HepG2 (cell line): ENCODE measurements around the gene SCML1. TPM values are rescaled to one million over a fixed set of nuclear protein-coding genes. Genes with fewer than 3 reads are reported as not detected.

Source experiments
- ATAC-seq: fragments of 200-7000 bp; cut with Tn5 transposase; 3 replicates; pipeline ENCODE4 v1.9.1; 2020; ENCODE audit warnings: mild to moderate bottlenecking, moderate library complexity
- BruUV-seq: library from RNA; stranded (reverse); fragments of 400-500 nt; replicated peaks from 2 replicates; lab custom pipeline; 2021; lab: Mats Ljungman, UMichigan
- CTCF ChIA-PET: fragments of 300-600 bp; formaldehyde crosslinking; extraction: SDS; loops from one replicate; lab custom pipeline; 2021; ENCODE audit warnings: low total read pairs, inconsistent platforms, low intra/inter-chr PET ratio; lab: Yijun Ruan, JAX
- POLR2A ChIA-PET: fragments of 350-600 bp; sonication (Branson Sonifier 250); formaldehyde crosslinking; loops from one replicate; lab custom pipeline; 2020; ENCODE audit warnings: antibody characterized with exemption, inconsistent platforms; lab: Yijun Ruan, JAX
- DNase-seq: peaks from one replicate; pipeline ENCODE4 v3.0.0-alpha.2; 2015; ENCODE audit warnings: low spot score
- FAIRE-seq: peaks from 3 replicates; lab custom pipeline; 2011; peaks lifted over from hg19 to GRCh38; lab: Jason Lieb, UNC
- H2AFZ ChIP-seq: one replicate; pipeline ENCODE4 v1.6.1; 2011; ENCODE audit warnings: low read length, inconsistent platforms
- H3K27ac ChIP-seq: fragments of 300-600 bp; 3 replicates; pipeline ENCODE4 v1.8.0; 2011; ENCODE audit warnings: mixed run types, mild to moderate bottlenecking, mixed read lengths, low read length, inconsistent platforms; ENCODE audit not compliant: insufficient read depth; ENCODE audit errors: extremely low read length
- H3K27me3 ChIP-seq, 2 experiments: fragments of 200-600 bp in 1 of 2; 2 replicates in 1 of 2; 3 replicates in 1 of 2; pipeline versions ENCODE4 v1.6.0 to v1.8.0; 2011; ENCODE audit warnings: low read length in 2 of 2, mild to moderate bottlenecking in 2 of 2, moderate library complexity in 2 of 2, inconsistent platforms in 1 of 2; ENCODE audit not compliant: insufficient read depth in 2 of 2, control insufficient read depth in 1 of 2
- H3K36me3 ChIP-seq, 2 experiments: fragments of 200-600 bp in 1 of 2; replicated peaks in 1 of 2; 2 replicates in 1 of 2; 3 replicates in 1 of 2; pipeline versions ENCODE4 v1.5.1 to v1.8.0; 2011; ENCODE audit warnings: low read length in 2 of 2, inconsistent platforms in 1 of 2; ENCODE audit not compliant: insufficient read depth in 2 of 2, control insufficient read depth in 1 of 2
- H3K4me1 ChIP-seq: 2 replicates; pipeline ENCODE4 v1.5.1; 2012; ENCODE audit warnings: low read length, inconsistent platforms; ENCODE audit not compliant: insufficient read depth
- H3K4me2 ChIP-seq: 2 replicates; pipeline ENCODE4 v1.6.0; 2011; ENCODE audit warnings: low read depth, low read length, inconsistent platforms
- H3K4me3 ChIP-seq, 3 experiments: fragments of 200-600 bp in 1 of 3; sonication (generic), shearing (Covaris generic) in 1 of 3; replicated peaks in 1 of 3; 2 replicates each; pipeline ENCODE4 v1.5.1; 2011 to 2016; ENCODE audit warnings: low read length in 3 of 3, inconsistent platforms in 2 of 3, low read depth in 2 of 3, mild to moderate bottlenecking in 2 of 3, control low read depth in 1 of 3, mixed read lengths in 1 of 3; ENCODE audit not compliant: insufficient read depth in 1 of 3
- H3K79me2 ChIP-seq: one replicate; pipeline ENCODE4 v1.6.1; 2011; ENCODE audit warnings: low read length, inconsistent platforms; ENCODE audit not compliant: insufficient read depth
- H3K9ac ChIP-seq: 2 replicates; pipeline ENCODE4 v1.6.0; 2011; ENCODE audit warnings: mild to moderate bottlenecking, low read depth, low read length, inconsistent platforms; ENCODE audit not compliant: insufficient read depth
- H3K9me3 ChIP-seq: 2 replicates; pipeline ENCODE4 v1.5.1; 2012; ENCODE audit warnings: mild to moderate bottlenecking, low read length
- H4K20me1 ChIP-seq: 2 replicates; pipeline ENCODE4 v1.6.0; 2011; ENCODE audit warnings: inconsistent platforms, mild to moderate bottlenecking, low read length, moderate library complexity; ENCODE audit not compliant: insufficient read depth
- ATF3 ChIP-seq: sonication (generic); formaldehyde crosslinking; IDR thresholded peaks from 2 replicates; pipeline ENCODE4 v1.4.0; 2020; ENCODE audit warnings: missing genetic modification reagents
- FOSL2 ChIP-seq: sonication (generic); formaldehyde crosslinking; IDR thresholded peaks from 2 replicates; pipeline ENCODE4 v1.4.0; 2020; ENCODE audit warnings: missing genetic modification reagents
- HMG20B ChIP-seq: conservative IDR thresholded peaks from 2 replicates; pipeline ENCODE4 v1.6.1; 2016; ENCODE audit warnings: missing genetic modification reagents, missing compliant biosample characterization
- IRF2 ChIP-seq: IDR thresholded peaks from 2 replicates; pipeline ENCODE4 v1.6.1; 2018; ENCODE audit warnings: missing genetic modification reagents, missing compliant biosample characterization
- KLF13 ChIP-seq: sonication (generic); formaldehyde crosslinking; IDR thresholded peaks from 2 replicates; pipeline ENCODE4 v1.4.0; 2020; ENCODE audit warnings: mild to moderate bottlenecking, missing genetic modification reagents
- NPAS2 ChIP-seq: sonication (generic); formaldehyde crosslinking; IDR thresholded peaks from 2 replicates; pipeline ENCODE4 v1.8.0; 2022; ENCODE audit warnings: mild to moderate bottlenecking, missing genetic modification reagents, borderline replicate concordance
- NR1H2 ChIP-seq: sonication (generic); formaldehyde crosslinking; IDR thresholded peaks from 2 replicates; pipeline ENCODE4 v1.8.1; 2022; ENCODE audit warnings: low read depth, missing genetic modification reagents, borderline replicate concordance
- PRPF4 ChIP-seq: fragments of 200-400 bp; formaldehyde crosslinking; IDR thresholded peaks from 2 replicates; pipeline ENCODE4 v1.6.1; 2016; ENCODE audit warnings: low read length, low read depth; ENCODE audit not compliant: poor library complexity, severe bottlenecking
- SRF ChIP-seq: IDR thresholded peaks from 2 replicates; pipeline ENCODE4 v1.6.1; 2011; ENCODE audit warnings: mild to moderate bottlenecking, low read depth, low read length, moderate library complexity
- TAF15 ChIP-seq: fragments of 200-400 bp; formaldehyde crosslinking; IDR thresholded peaks from one replicate; pipeline ENCODE4 v1.6.1; 2018; ENCODE audit warnings: mild to moderate bottlenecking, low read depth, low read length; ENCODE audit not compliant: poor library complexity, severe bottlenecking
- TBX2 ChIP-seq: sonication (generic); formaldehyde crosslinking; IDR thresholded peaks from 2 replicates; pipeline ENCODE4 v1.5.0; 2020; ENCODE audit warnings: missing genetic modification reagents, mild to moderate bottlenecking, borderline replicate concordance
- ZBTB37 ChIP-seq: sonication (generic); formaldehyde crosslinking; IDR thresholded peaks from 2 replicates; pipeline ENCODE4 v1.4.0; 2020; ENCODE audit warnings: mild to moderate bottlenecking, missing genetic modification reagents
- ZNF274 ChIP-seq: sonication (generic); formaldehyde crosslinking; IDR thresholded peaks from 2 replicates; pipeline ENCODE4 v1.5.1; 2020; ENCODE audit warnings: mild to moderate bottlenecking, missing genetic modification reagents
- ZNF460 ChIP-seq: sonication (generic); formaldehyde crosslinking; IDR thresholded peaks from 2 replicates; pipeline ENCODE4 v1.5.1; 2020; ENCODE audit warnings: missing genetic modification reagents, mild to moderate bottlenecking, borderline replicate concordance
- ZNF598 ChIP-seq: sonication (generic); formaldehyde crosslinking; IDR thresholded peaks from 2 replicates; pipeline ENCODE4 v1.5.1; 2020; ENCODE audit warnings: mild to moderate bottlenecking, missing genetic modification reagents, borderline replicate concordance
- ZNF850 ChIP-seq: sonication (generic); formaldehyde crosslinking; conservative IDR thresholded peaks from 2 replicates; pipeline ENCODE4 v1.9.0; 2021; ENCODE audit warnings: mild to moderate bottlenecking, missing genetic modification reagents
- WGBS: methylation state at CpG from one replicate; pipeline ENCODE4 v1.1.6; 2017; ENCODE audit warnings: low lambda C conversion rate; 5-methylcytosine and 5-hydroxymethylcytosine counted together
- in situ Hi-C: cut with HindIII; loops from 2 replicates; pipeline ENCODE4 v1.10.0; 2017; ENCODE audit warnings: low pct_unique_long_range_greater_than_20kb; ENCODE audit not compliant: extremely low pct_ligation_motif_present
- intact Hi-C: fragments of 100-400 bp; cut with micrococcal nuclease; formaldehyde crosslinking; loops from one replicate; pipeline ENCODE4 v1.10.0; 2022; ENCODE audit not compliant: unreplicated experiment
- polyA plus RNA-seq, 8 experiments: library from polyadenylated mRNA; depleted of rRNA in 3 of 8; stranded (reverse) in 7 of 8; unstranded in 1 of 8; fragments of >200 nt; fragmentation: Illumina TruSeq in 4 of 8; extraction: Trizol in 4 of 8; gene quantifications; 2 replicates each; pipeline versions ENCODE4 v1.2.1 to v1.2.3, GENCODE V29; 2011 to 2016; ENCODE audit warnings: low read depth in 4 of 8, missing spikeins in 1 of 8, mixed read lengths in 1 of 8; ENCODE audit not compliant: insufficient read depth in 1 of 8
- total RNA-seq, 5 experiments: library from RNA; depleted of rRNA; stranded (reverse); fragments of >200 nt; fragmentation: Illumina TruSeq; extraction: Trizol; gene quantifications; 2 replicates each; pipeline ENCODE4 v1.2.3, GENCODE V29; 2016; ENCODE audit warnings: low read depth in 1 of 5
- TF ChIP-seq, protein P1 (sequence below): sonication (generic); formaldehyde crosslinking; IDR thresholded peaks from 2 replicates; pipeline ENCODE4 v1.4.0; 2020; ENCODE audit warnings: missing genetic modification reagents

SCML1 gene
- total and polyA plus RNA-seq, 2 of the 13 experiments (the other 11 are each of a cell fraction or from before 2014, with no cell fraction given), result 24.2 to 129 TPM

GRCh38 chrX:17778997-17779396 is 41.7 kb downstream of the SCML1 start:
- WGBS, result 72% methylated on average over 2 of the region's 2 CpGs
- intact Hi-C loops, result no loop called here
- Histone ChIP-seq H3K4me3 (no peak overlapping the region), H2AFZ (no peak overlapping the region), H3K27me3 (no peaks in the 10 kb centered on the region; a peak in 1 of 5 replicates), H3K36me3 (no peaks in the 10 kb centered on the region), H3K4me2 (no peak overlapping the region), H4K20me1 (no peaks in the 10 kb centered on the region), H3K9me3 (no peaks in the 10 kb centered on the region), H3K4me1 (no peaks in the 10 kb centered on the region), H3K79me2 (no peaks in the 10 kb centered on the region), H3K9ac (no peak overlapping the region), H3K27ac (no peak overlapping the region)
- CTCF ChIA-PET, result no interaction called here
- in situ Hi-C loops, result no loop called here
- no peak for FAIRE-seq
- DNase-seq, result no peak
- ATAC-seq, result no peak
- no TSS peak for BruUV-seq
- TF ChIP-seq FOSL2 (CRISPR knock-in tag) (no peak), IRF2 (CRISPR knock-in tag) (no peak), SRF (no peak), KLF13 (CRISPR knock-in tag) (no peak), ZNF274 (CRISPR knock-in tag) (no peak), ZNF850 (no peak)
- TF ChIP-seq, protein P1, sequence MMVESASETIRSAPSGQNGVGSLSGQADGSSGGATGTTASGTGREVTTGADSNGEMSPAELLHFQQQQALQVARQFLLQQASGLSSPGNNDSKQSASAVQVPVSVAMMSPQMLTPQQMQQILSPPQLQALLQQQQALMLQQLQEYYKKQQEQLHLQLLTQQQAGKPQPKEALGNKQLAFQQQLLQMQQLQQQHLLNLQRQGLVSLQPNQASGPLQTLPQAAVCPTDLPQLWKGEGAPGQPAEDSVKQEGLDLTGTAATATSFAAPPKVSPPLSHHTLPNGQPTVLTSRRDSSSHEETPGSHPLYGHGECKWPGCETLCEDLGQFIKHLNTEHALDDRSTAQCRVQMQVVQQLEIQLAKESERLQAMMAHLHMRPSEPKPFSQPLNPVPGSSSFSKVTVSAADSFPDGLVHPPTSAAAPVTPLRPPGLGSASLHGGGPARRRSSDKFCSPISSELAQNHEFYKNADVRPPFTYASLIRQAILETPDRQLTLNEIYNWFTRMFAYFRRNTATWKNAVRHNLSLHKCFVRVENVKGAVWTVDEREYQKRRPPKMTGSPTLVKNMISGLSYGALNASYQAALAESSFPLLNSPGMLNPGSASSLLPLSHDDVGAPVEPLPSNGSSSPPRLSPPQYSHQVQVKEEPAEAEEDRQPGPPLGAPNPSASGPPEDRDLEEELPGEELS (CRISPR knock-in tag), result no peak
- POLR2A ChIA-PET, result no interaction called here

DNA sequence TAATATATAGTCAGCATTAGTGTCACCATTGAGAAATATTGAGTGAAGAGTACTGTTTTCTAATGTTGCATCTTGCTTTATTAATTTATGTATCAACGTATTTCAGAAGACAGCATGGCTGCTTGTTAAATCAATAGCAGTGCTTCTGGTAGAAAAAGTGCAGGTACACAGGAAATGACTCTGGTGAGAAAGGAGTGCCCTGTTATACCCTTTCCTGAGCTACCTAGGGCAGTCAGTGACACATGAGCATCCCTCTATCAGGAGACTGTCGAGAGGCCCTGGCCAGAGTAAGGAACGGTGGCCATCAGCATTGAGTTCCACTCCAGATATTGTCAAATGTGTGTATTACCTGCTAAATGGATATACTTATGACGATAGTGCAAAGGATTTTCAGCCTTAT is 42.1 kb downstream of the SCML1 start:
- Histone ChIP-seq H3K4me3 (no peak overlapping the region), H3K4me1 (no peaks in the 10 kb centered on the region), H3K9ac (no peak overlapping the region), H3K4me2 (no peak overlapping the region), H3K79me2 (no peaks in the 10 kb centered on the region), H2AFZ (no peak overlapping the region), H3K27ac (no peak overlapping the region), H3K36me3 (no peaks in the 10 kb centered on the region), H3K27me3 (no peaks in the 10 kb centered on the region), H4K20me1 (no peaks in the 10 kb centered on the region), H3K9me3 (no peaks in the 10 kb centered on the region)
- in situ Hi-C loops (no loop called here), intact Hi-C loops (no loop called here)
- BruUV-seq, result no TSS peak
- WGBS, result 7% methylated on average over 1 of the region's 4 CpGs
- CTCF ChIA-PET, result no interaction called here
- FAIRE-seq, result no peak
- DNase-seq, result no peak
- no peak for ATAC-seq
- POLR2A ChIA-PET, result no interaction called here
- no peak for TF ChIP-seq TBX2 (CRISPR knock-in tag)
- TF ChIP-seq NR1H2, result no peak
- TF ChIP-seq TAF15, result no peak
- no peak for TF ChIP-seq ATF3 (CRISPR knock-in tag)
- TF ChIP-seq ZNF598 (CRISPR knock-in tag), result no peak
- TF ChIP-seq ZNF460 (CRISPR knock-in tag), result no peak
- TF ChIP-seq NPAS2 (CRISPR knock-in tag), result no peak
- no peak for TF ChIP-seq PRPF4
- no peak for TF ChIP-seq ZBTB37 (CRISPR knock-in tag)
- no peak for TF ChIP-seq HMG20B
